ENCODE measurements around the gene TMEM204. TPM values are rescaled to one million over a fixed set of nuclear protein-coding genes. Genes with fewer than 3 reads are reported as not detected.

The TMEM204 gene
- total RNA-seq, 1 donor: 12.6 TPM

DNA sequence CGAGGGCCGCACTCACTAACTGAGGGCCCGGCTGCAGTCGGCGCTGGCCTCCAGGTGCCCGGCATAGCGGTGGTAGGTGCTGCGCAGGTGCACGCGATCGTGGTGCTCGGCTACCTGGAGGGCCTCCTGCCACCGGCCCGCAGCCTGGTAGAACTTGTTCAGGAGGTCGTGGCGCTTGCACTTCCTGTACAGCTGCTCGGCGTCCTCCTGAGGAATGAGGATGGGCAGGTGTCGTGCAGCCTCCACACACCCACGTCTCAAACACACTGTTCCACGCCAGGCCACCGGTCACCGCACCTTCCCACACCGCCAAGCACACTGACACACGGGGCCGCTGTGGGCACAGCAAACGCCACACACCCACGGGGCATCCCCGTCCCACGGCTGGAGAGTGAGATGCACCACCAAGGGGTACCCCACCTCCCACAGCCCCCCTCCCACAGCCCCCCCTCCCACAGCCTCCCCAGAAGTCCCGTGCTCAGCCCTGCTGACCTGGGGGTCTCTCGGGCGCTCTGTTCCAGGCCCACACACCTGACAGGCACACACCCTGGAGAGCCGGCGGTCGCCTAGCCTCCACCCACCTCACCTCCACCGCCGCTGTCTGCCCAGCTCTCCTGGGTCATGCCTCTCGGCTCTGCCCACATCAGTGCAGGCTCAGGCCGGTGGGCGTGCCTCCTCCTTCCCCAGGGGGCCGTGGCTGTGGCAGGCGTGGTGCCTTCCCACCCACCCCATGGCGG is 7.4 kb upstream of the TMEM204 start:
- H3K27me3 ChIP-seq (ENCODE audit: insufficient read depth, low read length): no peaks in the 10 kb centered on the region
- peaks cover 11% of the 10 kb centered on the region for H3K4me1 ChIP-seq (ENCODE audit: insufficient read depth, low read length)
- no peak overlapping the region for H3K4me3 ChIP-seq (ENCODE audit: low read length)
- H3K9me3 ChIP-seq (ENCODE audit: low read depth, low read length): no peaks in the 10 kb centered on the region

DNA sequence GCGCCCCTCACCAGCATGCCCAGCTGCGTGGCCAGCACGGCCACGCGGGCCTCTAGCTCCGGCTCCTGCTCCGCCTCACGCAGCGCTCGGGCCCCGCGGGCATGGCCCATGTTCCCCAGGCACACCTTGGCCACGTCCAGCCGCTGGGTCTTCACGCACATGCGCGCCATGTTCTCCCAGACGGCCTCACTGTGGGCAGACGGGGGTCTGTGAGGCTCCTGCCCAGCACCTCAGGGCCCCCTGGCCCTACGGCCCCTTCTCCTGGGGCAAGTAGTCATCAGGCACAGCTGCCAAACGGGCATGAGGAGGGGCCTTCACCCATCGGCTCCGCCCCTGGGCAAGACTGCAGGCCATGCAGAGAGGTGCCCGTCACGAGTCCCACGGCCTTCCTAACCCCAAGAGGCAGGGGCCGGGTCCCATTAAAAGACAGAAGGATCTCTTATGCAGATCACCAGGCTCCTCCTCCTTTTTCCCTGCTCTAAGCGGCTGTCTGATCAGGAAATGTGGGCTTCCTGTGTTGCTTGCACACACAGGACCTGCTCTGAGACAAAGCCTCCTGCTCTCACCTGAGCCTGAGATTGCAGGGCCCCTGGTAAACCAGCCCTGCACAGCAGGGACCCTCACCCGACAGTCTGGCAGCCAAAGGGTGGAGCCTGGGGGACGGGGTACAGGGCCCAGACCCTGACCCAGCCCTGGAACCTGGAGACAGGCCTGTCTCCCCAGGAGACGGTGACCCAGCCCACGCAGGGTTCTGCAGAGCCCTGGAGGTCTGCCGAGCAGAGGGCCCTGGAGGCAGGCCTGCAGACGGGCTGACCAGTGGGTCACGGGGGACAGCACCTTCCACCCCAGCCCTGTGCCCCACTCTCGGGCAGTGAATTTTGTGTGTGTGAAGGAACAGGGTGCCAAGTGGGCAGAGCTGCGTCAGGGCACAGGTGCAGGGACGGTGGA is 6.6 kb upstream of the TMEM204 start:
- no peak overlapping the region for H3K4me3 ChIP-seq (ENCODE audit: low read length)
- H3K9me3 ChIP-seq (ENCODE audit: low read depth, low read length): no peaks in the 10 kb centered on the region
- peaks cover 11% of the 10 kb centered on the region for H3K4me1 ChIP-seq (ENCODE audit: insufficient read depth, low read length)

GRCh38 chr16:1527836-1528811 is 5.3 kb upstream of the TMEM204 start:
- no peak overlapping the region for H3K4me3 ChIP-seq (ENCODE audit: low read length)
- H3K9me3 ChIP-seq (ENCODE audit: low read depth, low read length): no peaks in the 10 kb centered on the region
- H3K27me3 ChIP-seq (ENCODE audit: insufficient read depth, low read length): no peaks in the 10 kb centered on the region
- peaks cover 19% of the 10 kb centered on the region for H3K4me1 ChIP-seq (ENCODE audit: insufficient read depth, low read length)

More for the DNA sequence above, 6.6 kb upstream of the TMEM204 start:
- no peaks in the 10 kb centered on the region for H3K27me3 ChIP-seq (ENCODE audit: insufficient read depth, low read length)

DNA sequence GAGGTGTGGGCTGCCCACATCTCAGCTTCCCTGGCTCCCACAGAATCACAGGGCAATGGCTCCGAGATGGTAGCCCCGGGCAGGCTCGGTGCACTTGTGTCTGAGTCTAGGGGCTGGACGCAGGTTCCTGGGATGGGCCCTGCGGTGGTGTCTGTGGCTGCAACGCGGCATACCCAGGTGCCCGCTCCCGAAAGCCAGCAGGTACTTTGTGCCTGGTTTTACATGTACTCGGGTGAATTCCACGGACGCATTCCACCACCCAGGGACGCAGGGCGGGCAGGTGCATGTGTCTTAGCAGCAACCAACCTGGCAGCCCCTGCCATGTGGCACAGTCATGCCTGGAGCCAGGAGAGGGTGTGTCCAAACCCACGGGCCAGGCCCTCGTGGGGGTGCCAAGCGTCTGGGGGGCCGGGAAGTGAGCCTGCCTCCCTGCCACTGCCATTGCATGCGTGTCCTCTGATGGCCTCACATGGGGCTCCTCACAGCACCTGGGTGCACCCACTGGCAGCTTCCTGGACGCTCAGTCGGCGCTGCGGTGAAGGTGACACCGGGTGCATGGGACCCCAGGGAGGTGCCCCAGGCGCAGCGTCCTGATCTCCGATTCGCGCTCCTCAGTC is 4.4 kb upstream of the TMEM204 start:
- Histone ChIP-seq H3K9me3 (ENCODE audit: low read depth, low read length) (no peaks in the 10 kb centered on the region), H3K4me3 (ENCODE audit: low read length) (no peak overlapping the region), H3K4me1 (ENCODE audit: insufficient read depth, low read length) (peaks cover 25% of the 10 kb centered on the region), H3K27me3 (ENCODE audit: insufficient read depth, low read length) (no peaks in the 10 kb centered on the region)

- Histone ChIP-seq H3K4me1 (ENCODE audit: insufficient read depth, low read length) (peaks cover 27% of the 10 kb centered on the region), H3K9me3 (ENCODE audit: low read depth, low read length) (no peaks in the 10 kb centered on the region), H3K4me3 (ENCODE audit: low read length) (no peak overlapping the region), H3K27me3 (ENCODE audit: insufficient read depth, low read length) (peaks cover 1% of the 10 kb centered on the region)
Measured at GRCh38 chr16:1530349-1530882, 3.0 kb upstream of the TMEM204 start.

DNA sequence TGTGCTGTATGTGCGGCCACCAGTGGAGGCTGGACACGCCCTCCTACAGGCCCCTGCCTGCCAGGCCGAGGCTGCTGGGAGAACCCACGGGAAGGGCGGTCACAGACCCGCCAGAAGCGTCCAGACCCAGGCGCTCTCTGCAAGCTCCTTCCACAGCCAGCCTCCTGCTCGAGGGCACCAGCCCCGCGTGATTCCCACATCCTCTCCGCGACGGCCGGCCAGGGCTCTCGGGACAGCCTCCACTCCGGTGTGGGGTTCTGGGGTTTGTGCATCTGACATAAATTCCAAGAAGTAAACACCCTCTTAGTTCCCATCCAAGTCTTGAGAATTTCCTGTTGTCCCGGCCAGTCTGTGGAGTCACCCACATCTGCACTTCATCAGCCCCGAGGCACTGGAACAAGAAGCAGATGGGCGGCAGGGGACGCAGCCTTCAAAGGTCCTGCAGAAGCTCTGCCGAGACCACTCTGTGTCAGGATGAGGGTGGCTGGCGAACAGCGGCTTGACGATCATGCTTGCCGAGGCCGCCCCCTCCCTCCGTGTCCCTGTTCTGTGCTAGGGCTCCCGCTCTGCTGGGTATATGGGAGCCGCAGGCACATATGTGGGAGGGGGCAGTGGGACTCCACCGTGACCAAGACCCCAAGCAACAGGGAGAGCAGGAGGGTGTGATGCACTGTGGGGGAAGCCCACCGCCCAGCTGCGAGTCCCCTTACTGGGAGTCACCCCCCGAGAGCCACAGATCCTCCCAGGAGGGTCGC is 2.4 kb upstream of the TMEM204 start:
- Histone ChIP-seq H3K4me1 (ENCODE audit: insufficient read depth, low read length) (peaks cover 33% of the 10 kb centered on the region), H3K27me3 (ENCODE audit: insufficient read depth, low read length) (peaks cover 3% of the 10 kb centered on the region), H3K9me3 (ENCODE audit: low read depth, low read length) (no peaks in the 10 kb centered on the region), H3K4me3 (ENCODE audit: low read length) (no peak overlapping the region)

GRCh38 chr16:1531638-1531910 is 1.9 kb upstream of the TMEM204 start:
- peaks cover 37% of the 10 kb centered on the region for H3K4me1 ChIP-seq (ENCODE audit: insufficient read depth, low read length)
- H3K4me3 ChIP-seq (ENCODE audit: low read length): no peak overlapping the region
- no peaks in the 10 kb centered on the region for H3K9me3 ChIP-seq (ENCODE audit: low read depth, low read length)
- H3K27me3 ChIP-seq (ENCODE audit: insufficient read depth, low read length): peaks cover 3% of the 10 kb centered on the region

- H3K27me3 ChIP-seq (ENCODE audit: insufficient read depth, low read length): peaks cover 3% of the 10 kb centered on the region
- H3K9me3 ChIP-seq (ENCODE audit: low read depth, low read length): no peaks in the 10 kb centered on the region
- no peak overlapping the region for H3K4me3 ChIP-seq (ENCODE audit: low read length)
- H3K4me1 ChIP-seq (ENCODE audit: insufficient read depth, low read length): peaks cover 37% of the 10 kb centered on the region
Measured at GRCh38 chr16:1532081-1532760, 1.2 kb upstream of the TMEM204 start.

- Histone ChIP-seq H3K27me3 (ENCODE audit: insufficient read depth, low read length) (peaks cover 3% of the 10 kb centered on the region), H3K4me1 (ENCODE audit: insufficient read depth, low read length) (peaks cover 39% of the 10 kb centered on the region), H3K4me3 (ENCODE audit: low read length) (no peak overlapping the region), H3K9me3 (ENCODE audit: low read depth, low read length) (no peaks in the 10 kb centered on the region)
Measured at GRCh38 chr16:1532771-1533170, 695 bp upstream of the TMEM204 start.

DNA sequence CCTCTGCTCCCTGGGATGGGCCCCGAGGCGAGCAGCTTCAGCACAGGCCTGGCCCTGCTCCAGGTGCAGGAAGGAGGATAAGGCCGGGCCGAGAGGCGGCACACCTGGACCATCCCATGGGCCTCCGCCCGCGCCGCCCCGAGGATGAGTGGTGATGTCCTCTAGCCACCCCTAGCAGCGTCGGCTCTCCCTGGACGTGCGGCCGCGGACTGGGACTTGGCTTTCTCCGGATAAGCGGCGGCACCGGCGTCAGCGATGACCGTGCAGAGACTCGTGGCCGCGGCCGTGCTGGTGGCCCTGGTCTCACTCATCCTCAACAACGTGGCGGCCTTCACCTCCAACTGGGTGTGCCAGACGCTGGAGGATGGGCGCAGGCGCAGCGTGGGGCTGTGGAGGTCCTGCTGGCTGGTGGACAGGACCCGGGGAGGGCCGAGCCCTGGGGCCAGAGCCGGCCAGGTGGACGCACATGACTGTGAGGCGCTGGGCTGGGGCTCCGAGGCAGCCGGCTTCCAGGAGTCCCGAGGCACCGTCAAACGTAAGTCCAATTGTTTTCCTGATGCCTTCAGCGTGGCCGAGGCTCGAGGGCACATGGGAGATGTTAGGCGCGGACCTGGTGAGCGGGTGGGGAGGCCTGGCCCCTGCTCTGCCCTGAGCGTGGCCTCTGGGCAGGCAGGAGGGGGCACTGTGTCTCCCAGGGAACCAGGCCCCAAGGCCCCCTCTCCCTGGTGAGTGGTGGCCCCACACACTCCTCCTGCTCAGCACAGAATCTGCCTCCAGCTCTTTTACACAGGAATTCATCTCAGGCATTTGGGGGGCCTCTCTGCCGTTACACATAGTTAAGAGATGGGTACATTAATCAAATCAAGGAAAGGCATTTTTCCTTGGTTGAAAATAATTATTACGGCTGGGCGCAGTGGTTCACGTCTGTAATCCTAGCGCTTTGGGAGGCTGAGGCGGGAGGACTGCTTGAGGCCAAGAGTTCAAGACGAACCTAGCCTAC is 855 bp downstream of the TMEM204 start:
- H3K4me1 ChIP-seq (ENCODE audit: insufficient read depth, low read length): peaks cover 52% of the 10 kb centered on the region
- H3K9me3 ChIP-seq (ENCODE audit: low read depth, low read length): no peaks in the 10 kb centered on the region
- H3K27me3 ChIP-seq (ENCODE audit: insufficient read depth, low read length): peaks cover 3% of the 10 kb centered on the region
- H3K4me3 ChIP-seq (ENCODE audit: low read length): peak overlapping the region; percentile 42

DNA sequence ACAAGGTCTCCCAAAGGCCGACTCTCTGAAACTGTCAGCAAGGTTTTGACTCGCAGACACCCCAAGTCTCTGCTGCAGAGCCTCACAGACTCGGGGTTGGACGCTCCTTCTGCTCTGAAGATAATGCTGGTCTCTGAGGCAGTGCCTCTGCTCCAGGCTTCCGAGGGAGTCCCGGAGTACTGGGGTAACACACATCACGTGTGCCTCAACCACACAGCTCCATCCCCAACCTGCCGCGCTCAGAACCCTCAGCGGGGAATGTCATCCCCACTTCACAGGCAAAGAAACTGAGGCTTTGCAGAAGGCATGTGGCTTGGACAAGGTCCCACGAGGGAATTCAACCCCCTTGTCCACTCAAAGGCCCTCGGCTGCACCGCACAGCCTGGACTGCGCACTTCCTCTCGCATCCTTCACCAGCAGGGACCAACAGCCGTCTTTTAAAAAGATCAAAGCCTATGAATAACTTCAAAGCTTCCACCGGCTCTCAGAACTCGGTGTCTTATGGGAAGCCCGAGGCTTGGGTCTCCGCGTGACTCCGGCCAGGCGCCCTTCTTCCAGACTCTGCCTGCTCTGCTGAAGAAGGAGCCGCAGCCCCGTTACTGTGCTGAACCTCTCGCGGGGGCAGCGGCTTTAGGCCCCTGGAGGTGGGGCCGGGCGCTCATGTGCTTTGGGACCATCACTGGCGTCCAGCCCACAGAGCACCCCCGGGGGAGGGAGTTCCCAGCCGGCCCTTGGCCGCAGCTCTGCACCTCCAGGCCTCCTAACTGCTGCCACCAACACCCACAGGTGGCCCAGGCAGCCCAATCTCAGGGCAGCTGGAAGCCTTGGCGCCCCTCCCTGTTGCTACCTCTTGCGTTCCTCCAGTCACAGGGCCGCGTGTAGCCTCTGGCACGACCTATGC is 2.2 kb downstream of the TMEM204 start:
- H3K27me3 ChIP-seq (ENCODE audit: insufficient read depth, low read length): peaks cover 3% of the 10 kb centered on the region
- H3K4me3 ChIP-seq (ENCODE audit: low read length): peak overlapping the region; percentile 42
- no peaks in the 10 kb centered on the region for H3K9me3 ChIP-seq (ENCODE audit: low read depth, low read length)
- H3K4me1 ChIP-seq (ENCODE audit: insufficient read depth, low read length): peaks cover 52% of the 10 kb centered on the region
